NCI-H69 (cell line): ENCODE measurements around the gene FBLN1.
"Not testable (repeated sequence)": the region's sequence is repeated elsewhere in the genome, so short reads cannot be mapped to it uniquely, and the experiment has no call there.

Source experiments
- DNase-seq: peaks from one replicate; lab custom pipeline; 2025; lab: John Stamatoyannopoulos, UW

The FBLN1 gene

DNA sequence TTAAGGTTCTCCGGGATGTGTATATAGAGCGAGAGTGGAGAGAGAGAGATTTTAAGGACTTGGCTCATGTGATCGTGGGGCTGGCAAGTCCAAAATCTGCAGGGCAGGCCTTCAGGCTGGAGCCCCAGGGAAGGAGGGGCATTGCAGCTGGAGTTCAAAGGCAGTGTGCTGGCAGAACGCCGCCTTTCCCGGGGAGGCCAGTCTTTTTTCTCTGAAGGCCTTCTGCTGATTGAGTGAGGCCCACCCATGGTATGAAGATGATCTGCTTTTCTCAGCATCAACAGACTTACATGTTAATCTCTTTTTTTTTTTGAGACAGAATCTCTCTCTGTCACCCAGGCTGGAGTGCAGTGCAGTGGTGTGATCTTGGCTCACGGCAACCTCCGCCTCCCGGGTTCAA lies 25.4 kb downstream of the FBLN1 start:
- DNase-seq, result no peak

DNA sequence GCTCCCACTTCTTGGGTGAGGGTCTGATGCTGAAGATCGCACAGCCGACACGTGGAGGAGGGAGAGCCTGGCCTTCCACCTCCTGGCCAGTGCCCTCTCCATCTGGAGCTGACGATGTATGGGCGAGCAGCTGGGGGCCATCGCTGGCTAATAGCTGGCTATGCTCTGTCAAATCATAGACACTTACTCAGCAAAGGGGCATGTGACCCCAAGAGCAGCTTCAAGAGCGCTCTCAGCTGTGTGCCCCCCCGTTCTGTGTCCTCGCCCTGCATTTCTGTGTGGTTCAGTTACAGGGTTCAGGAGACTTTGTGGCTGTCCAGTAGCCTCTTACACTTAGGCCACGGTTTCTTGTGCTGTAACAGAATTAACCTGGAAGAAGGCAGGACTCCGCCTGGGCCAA lies 26.4 kb downstream of the FBLN1 start:
- no peak for DNase-seq

DNA sequence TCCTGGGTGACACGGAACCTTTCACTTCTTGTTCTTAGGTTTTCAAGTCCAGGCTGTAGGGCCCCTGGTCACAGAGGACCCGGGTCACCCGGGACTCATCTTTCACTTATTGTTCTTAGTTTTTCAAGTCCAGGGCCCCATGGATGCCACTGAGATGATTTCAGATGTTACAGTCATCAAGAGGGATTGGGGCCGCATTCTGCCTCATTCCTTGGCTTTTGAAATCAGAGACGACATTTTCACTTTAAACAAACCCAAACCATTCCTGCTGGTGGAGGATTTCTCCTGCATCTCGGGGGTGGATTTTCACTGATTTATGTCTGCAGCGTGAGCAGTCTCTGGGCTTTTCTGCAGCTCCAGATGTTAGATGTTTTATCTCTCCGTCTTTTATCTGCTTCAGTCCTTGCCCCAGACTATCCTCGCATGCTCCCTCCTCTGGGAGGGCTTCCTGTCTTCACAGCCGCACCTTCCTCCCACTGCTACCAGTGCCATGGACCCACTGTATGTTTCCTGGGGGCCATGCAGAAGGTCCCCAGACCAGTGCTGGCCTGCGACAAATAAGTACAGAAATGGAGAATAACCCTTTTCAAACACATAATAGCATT lies 27.4 kb downstream of the FBLN1 start:
- no peak for DNase-seq

DNA sequence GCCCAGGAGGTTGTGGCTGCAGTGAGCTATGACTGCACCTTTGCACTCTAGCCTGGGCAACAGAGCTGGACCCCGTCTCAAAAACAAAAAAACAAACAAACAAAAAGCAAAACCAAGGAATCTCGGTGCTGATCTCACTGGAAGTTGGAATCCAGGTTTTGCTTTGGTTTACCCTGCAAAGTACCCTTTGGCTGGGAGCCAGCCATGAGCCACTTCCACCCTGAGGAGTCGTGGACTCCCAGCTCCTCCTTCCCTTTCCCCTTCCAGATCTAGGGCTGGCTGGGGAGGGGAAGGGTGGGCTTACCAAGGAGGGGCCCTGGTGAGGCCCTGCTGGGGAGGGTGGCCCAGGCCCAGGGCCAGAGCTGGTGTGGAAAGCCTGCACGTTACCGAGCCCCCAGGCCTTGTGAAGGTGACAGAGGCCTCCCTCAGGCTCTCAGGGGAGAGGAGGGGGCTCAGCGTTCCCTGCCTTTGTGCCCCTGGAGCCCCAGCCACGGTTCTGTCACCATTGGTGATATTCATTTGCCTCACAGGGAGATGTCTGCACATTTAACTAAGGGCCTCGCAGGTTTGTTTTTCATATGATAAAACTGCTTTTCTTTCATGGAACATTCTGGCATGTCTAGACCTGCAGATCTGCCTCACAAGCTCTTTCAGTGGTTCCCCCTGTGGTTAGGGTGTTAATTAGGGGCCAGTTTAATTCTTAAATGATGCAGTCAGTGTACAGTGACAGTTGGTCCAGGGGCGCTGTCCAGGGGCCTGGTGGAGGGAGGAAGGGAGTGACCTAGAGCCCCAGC lies 29.0 kb downstream of the FBLN1 start:
- peak; percentile 97 for DNase-seq

DNA sequence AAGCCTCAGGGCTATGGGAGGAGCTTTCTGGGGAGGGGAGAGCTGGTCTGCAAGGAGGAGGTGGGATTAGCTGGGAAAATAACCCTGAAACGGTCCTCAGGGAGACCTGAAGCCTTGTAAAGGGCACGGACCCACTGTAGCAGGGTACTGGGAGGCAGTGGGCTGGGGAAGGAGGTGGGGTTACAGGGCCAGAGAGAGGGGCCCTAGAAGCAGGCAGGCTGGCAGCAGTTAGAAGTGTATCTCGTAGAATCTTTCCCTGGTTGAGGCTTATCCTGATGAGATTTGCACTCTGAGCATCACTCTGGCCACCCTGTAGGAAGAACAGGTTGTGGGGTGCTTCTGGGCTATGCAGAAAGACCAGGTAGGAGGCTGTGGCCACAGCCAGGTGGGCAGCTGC lies 29.6 kb downstream of the FBLN1 start:
- DNase-seq, result no peak

DNA sequence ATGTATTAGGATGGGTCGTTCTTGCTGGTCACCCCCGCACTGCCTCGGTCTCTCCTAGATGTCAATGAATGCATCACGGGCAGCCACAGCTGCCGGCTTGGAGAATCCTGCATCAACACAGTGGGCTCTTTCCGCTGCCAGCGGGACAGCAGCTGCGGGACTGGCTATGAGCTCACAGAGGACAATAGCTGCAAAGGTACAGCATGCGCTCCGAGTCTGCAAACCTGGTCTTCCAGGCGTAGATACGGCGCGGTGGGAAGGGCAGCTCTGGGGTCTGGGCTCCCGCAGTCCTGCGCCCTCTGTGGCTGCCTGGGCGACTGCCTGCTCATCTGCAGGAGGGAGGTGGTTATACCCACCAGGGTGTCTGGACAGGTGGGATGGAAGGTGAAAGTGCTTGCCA lies 31.0 kb downstream of the FBLN1 start:
- DNase-seq, result peak; percentile 94

DNA sequence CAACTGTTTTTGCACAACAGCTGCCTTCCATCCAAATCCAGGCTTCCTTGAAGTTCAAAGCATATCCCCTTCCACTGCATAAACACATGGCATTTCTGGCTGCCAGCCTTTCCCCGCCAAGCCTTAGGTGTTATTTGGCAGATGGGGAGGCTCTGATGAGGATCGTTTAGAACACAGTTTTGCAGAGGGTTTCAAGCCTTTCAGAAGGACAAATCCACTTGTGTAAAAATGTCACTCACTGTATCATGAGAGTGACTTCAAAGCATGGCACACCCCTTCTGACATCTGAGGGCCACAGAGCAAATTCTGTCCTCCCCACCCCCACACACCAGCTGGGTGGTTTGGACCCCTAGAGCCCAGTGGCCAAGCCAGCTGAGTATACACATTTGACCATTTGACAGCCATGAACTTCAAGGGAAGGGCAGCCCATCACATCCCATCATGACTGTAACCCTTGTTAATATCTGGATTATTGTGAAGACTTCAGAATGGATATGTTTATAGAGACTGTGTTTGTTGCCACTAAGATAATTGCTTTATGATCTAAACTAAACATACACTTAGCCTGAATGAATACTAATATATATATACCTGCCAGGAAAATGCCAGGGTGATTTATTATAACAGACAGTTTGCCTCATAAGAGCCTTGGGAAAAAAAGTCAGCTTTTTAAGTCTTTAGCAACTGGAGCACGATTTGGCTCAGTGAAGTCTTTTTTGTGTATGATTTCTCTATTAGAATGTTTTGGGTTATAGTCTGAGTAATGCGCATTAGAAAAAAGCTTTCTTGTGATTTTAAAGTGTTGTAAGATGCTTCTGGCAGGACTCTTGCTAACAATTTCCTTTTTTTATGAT lies 31.9 kb downstream of the FBLN1 start:
- DNase-seq, result peak; percentile 98

DNA sequence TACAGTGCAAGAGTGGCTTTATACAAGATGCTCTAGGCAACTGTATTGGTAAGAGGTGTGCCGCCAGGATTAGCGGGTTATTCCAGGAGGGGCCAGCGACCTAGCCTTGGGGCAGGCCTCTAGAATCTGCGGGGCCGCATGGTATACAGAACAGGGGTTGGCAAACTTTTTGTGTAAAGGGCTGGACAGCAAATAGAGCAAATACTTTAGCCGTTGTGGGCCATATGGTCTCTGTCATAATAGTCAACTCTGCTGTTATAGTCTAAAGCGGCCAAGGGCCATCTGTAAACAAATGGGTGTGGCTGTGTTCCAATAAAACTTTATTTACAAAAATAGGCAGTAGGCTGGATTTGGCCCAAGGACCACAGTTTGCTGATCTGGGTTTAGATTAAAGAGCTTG lies 32.6 kb downstream of the FBLN1 start:
- DNase-seq, result peak; percentile 93

DNA sequence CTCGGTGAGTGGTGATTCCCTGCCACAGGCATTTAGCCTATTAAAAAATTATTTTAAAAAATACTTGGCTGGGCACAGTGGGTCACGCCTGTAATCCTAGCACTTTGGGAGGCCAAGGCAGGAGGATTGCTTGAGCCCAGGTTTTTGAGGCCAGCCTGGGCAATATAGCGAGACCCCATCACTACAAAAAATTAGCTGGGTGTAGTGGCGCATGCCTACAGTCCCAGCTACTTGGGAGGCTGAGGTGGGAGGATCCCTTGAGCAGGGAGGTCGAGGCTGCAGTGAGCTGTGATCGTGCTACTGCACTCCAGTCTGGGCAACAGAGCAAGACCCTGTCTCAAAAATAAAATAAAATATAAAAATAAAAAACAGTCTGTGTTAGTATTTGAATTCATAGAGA lies 33.2 kb downstream of the FBLN1 start:
- not testable (repeated sequence) for DNase-seq

DNA sequence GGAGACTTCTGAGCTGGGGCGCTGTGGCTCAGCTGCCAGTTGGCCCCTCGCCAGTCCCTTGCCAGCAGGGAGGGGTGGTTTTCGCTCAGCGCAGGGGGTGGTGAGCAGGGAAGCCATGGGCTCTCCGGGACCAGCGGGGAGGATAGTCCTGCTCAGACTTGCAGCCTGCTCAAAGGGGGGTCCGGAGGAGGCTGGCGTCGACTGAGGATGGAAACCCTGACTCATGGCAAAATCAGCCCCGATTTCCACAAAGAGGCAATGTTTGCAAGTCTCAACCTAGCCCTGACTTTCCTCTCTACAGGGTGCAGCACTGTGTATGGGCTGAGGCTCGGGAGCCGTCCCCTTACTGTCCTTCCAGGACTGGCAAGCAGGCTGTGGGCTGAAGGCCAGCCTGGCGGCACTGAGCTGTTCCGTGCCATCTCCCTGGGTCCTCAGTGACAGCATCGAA lies 35.1 kb downstream of the FBLN1 start:
- DNase-seq, result peak; percentile 98

DNA sequence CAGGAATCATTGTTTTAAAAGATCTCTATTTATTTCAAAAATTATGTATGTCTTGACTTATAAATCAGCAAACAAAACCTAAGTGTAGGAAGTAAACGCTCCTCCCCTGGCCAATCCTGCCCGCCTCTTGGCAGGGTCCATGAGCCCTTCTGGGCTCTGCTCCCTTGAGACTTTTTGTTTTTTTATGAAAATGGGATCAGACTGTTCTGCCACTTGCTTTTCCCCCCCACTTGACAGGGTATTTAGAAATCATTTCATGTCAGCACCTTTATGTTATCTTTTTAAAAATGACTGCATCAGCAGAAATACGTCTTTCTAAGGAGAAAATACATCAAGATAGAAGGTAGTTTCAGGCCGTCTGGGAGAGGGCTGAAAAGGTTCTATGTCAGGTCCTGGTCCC lies 35.6 kb downstream of the FBLN1 start:
- DNase-seq, result peak; percentile 77

DNA sequence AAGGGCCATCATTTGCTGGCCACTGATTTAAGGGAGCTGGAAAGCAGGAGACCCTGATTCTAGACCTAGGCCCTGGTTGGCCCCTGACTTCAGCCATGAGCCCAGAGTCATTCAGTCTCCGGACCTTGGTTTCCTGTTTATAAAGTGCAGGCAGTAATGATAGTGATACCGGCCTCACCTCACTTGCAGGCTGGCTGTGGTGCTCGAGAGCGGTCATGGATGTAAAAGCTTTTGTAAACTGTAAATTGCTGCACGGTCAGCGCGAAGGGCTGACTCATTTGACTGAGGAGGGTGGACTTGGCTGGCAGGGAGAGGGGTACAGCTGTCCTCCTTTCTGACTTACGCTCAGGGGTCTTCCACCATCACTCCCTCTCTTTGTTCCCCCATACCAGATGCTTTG lies 37.4 kb downstream of the FBLN1 start:
- no peak for DNase-seq

DNA sequence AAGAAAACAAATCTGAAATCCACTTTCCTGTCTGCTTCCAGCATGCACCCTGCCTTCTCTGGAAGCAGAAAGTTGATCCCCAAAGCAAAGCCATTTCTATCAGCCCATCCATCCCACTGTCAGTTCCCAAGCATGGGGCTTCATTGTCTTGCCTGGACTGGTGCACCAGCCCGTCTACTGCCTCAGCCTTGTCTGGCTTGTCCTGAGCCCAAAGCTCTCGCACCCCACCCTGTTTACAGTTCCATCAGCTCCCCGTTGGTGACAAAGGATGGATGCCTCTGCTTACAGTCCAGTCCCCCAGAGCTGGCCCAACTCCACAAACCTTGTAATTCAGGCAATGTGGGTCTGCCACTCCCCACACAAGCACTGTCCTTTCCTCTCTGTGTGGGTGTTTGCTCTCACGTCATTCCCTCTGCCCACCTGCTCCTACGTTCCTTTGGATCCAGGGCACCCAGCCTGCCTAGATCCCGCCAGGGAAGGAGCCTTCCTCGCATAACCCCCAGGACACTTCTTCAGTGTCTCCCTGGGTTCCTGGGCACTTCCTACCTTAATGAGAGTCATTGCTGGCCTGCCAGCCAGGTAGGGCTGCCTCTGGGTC lies 38.8 kb downstream of the FBLN1 start:
- DNase-seq, result no peak

DNA sequence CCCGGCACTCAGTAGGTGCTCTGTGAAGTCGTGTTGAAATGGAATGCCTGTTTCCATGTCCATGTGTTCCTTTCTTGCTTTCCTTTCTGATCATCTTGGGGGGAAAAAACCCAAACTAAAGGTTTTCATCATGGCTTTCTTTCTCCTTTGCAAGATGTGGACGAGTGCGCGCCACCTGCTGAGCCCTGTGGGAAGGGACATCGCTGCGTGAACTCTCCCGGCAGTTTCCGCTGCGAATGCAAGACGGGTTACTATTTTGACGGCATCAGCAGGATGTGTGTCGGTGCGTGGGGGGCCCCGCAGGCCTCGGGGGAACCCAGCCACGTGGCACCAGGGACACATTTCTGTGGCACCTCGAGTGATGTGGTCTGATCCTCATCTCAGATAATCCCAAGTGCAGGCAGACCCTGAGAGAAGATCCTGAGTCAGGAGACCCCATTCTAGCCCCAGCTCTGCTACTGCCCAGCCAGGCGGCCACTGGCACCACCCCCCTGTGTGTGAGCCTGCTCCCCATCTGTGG lies 39.4 kb downstream of the FBLN1 start:
- DNase-seq, result no peak

DNA sequence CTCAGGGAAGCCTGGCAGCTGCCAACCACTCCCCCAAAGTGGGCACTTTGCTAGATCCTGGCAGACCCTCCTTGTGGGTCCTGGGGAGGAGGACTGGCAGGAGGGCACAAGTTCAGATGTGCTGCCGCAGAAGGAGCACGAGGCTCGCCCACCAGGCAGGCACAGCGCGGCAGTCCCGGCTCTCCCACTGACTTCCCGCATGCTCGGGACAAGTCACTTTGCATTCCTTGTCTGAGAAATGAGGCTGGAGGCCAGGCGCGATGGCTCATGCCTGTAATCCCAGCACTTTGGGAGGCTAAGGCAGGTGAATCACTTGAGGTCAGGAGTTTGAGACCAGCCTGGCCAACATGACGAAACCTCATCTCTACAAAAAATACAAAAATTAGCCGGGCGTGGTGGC lies 40.1 kb downstream of the FBLN1 start:
- DNase-seq, result not testable (repeated sequence)

DNA sequence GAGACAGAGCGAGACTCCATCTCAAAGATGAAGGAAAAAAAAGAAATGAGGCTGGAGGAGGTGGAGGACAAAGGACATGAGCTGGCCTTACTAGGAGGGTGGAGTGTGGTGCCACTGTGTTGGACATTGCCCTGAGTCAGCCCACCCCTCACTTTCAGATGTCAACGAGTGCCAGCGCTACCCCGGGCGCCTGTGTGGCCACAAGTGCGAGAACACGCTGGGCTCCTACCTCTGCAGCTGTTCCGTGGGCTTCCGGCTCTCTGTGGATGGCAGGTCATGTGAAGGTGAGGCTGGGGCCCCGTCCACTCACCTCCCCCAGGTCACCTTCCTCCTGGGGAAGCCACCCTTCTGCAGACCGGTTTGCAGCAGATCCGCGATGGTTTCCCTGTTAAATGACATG lies 40.6 kb downstream of the FBLN1 start:
- DNase-seq, result no peak

DNA sequence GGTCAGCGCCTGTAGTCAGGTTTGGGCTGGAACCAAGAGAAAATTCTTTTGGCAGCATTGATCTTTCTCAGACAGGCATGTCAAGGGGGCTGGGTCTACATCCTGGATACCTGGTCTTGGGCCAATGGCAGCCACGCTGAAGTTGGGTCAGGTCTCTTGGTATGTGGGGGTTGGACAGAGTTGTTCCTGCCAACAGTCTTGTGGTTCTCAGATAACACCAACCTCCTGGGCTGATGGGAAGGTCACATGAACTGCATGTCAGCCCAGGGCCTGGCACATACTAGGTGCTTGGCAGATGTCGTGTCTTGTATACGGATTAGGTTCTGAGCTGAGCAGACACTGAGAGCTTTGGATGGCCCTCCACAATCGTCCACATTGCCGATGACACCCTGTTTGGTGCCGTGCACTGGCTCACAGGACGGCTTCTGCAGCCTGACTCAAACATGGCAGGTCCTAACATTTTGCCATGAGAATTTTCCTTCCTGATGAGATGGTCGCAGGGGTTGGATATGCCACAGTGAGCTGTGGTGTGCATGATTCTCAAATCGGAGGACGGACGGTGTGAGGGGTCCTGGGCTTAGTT lies 42.0 kb downstream of the FBLN1 start:
- DNase-seq, result no peak

DNA sequence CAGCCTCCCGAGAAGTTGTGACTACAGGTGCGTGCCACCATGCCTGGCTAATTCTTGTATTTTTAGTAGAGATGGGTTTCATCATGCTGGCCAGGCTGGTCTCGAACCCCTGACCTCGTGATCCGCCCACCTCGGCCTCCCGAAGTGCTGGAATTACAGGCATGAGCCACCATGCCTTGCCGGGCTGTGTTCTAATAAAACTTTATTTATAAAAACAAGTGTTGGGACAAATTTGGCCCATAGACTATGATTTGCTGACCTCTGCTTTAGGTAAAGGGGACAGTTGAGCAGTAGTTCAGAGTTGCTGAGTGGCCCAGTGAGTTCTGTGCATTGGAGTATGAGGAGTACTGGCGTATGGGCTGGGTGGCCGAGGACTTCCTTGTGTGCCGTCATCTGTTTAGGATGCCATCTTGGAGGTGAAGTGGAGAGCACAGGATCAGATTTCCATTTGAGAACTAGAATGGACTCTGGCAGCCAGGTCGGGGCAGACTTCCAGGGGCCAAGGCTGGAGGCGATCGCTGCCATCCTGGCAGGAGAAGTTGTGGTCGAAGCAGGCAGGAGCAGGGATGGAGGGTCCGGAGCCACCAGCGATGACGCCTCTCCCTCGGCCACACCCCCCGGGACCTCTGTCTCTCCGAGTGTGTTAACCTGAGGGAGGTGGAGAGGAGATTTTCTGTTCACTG lies 43.8 kb downstream of the FBLN1 start:
- DNase-seq, result no peak

DNA sequence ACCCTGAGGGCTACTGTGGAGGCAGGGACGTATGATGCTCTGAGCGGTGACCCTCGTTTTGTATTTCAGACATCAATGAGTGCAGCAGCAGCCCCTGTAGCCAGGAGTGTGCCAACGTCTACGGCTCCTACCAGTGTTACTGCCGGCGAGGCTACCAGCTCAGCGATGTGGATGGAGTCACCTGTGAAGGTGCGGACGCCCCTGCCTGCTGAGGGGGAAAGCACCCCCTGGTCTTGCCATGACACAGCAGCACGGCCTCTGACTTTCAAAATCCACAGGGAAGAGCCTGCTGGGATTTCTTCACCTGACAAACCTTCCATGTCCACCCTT lies 44.3 kb downstream of the FBLN1 start:
- DNase-seq, result no peak

DNA sequence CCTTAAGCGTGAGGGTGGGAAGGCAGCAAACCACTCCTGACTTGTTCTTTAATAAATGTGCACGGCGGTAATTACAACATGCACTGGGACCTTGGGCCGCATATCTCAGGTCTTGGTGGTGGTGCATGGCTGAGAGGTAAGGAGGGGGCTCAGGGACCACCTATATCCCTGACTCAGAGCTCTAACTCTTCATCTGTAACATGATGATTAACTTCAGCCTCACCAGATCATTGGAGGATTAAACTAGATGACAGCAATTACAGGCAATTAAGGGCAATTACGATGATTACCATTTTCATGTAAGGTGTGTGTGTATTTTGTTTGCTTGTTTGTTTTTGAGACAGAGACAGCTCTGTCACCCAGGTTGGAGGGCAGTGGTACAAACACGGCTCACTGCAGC lies 45.0 kb downstream of the FBLN1 start:
- peak; percentile 91 for DNase-seq

DNA sequence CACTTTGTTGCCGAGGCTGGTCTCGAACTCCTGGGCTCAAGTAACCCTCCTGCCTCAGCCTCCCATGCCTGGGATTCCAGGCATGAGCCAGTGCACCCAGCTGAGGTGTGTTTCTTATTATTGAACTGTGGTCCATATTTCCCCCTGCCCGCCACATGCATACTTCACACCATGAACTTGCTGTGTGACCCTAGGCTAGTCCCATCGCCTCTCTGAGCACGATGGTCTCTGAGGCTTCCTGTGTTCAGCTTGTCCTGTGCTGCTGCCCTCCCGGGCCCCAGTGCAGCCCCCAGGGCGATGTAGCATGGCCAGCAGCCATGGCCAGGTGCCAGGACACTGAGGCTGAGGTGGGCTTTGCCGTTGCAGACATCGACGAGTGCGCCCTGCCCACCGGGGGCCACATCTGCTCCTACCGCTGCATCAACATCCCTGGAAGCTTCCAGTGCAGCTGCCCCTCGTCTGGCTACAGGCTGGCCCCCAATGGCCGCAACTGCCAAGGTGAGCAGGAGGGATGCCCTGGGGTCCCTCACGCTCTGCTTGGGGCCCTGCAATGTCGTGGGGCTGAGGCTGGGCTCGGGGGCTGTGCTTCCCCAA lies 45.7 kb downstream of the FBLN1 start:
- no peak for DNase-seq
